Heart right ventricle (tissue), 16 donors: Measurements from ENCODE around the gene NAALADL2. TPM values are rescaled to one million over a fixed set of nuclear protein-coding genes. Genes with fewer than 3 reads are reported as not detected.

Experiments used
- ATAC-seq, 8 donors: fragments of 200-7000 bp; cut with Tn5 transposase; one replicate each; pipeline ENCODE4 v1.9.1; 2020; ENCODE audit warnings: mild to moderate bottlenecking in 8 of 8, moderate library complexity in 8 of 8, moderate number of reproducible peaks in 1 of 8
- DNase-seq, 2 donors: peaks; one replicate each; pipeline ENCODE4 v3.0.0-alpha.2; 2020
- H3K27ac ChIP-seq, 10 donors: fragments of 200-600 bp; sonication (generic) in 2 of 10; one replicate each; pipeline versions ENCODE4 v1.5.0 to v1.8.0; 2020 to 2022; ENCODE audit warnings: mild to moderate bottlenecking in 3 of 10
- H3K27me3 ChIP-seq, 7 donors: fragments of 200-600 bp; one replicate each; pipeline ENCODE4 v1.8.0; 2021 to 2022; ENCODE audit warnings: mild to moderate bottlenecking in 2 of 7
- H3K36me3 ChIP-seq, 9 donors: fragments of 200-600 bp; sonication (generic) in 1 of 9; one replicate each; pipeline versions ENCODE4 v1.5.0 to v1.8.0; 2020 to 2022; ENCODE audit warnings: mild to moderate bottlenecking in 2 of 9
- H3K4me1 ChIP-seq, 9 donors: fragments of 200-600 bp; sonication (generic) in 1 of 9; one replicate each; pipeline versions ENCODE4 v1.5.0 to v1.8.0; 2020 to 2022; ENCODE audit warnings: mild to moderate bottlenecking in 4 of 9
- H3K4me3 ChIP-seq, 10 donors: fragments of 200-600 bp; sonication (generic) in 2 of 10; one replicate each; pipeline versions ENCODE4 v1.5.0 to v1.8.0; 2020 to 2022; ENCODE audit warnings: mild to moderate bottlenecking in 7 of 10, moderate library complexity in 2 of 10
- H3K9me3 ChIP-seq, 11 donors: fragments of 200-600 bp in 10 of 11; sonication (generic) in 2 of 11; one replicate each; pipeline versions ENCODE4 v1.5.0 to v1.8.0; 2013 to 2022; ENCODE audit warnings: mild to moderate bottlenecking in 2 of 11, control low read depth in 1 of 11, moderate library complexity in 1 of 11
- WGBS, 2 donors: extraction: QIAGEN DNeasy Blood & Tissue Kit; methylation state at CpG; one replicate each; pipeline ENCODE4 v1.1.7; 2013; ENCODE audit warnings: inconsistent platforms in 1 of 2; 5-methylcytosine and 5-hydroxymethylcytosine counted together
- intact Hi-C, 10 donors: fragments of 100-400 bp; cut with DNase I; formaldehyde crosslinking; loops; one replicate each; pipeline versions ENCODE4 v1.11.1 to v1.14.2; 2022
- polyA plus RNA-seq, 2 donors: library from polyadenylated mRNA; stranded (reverse); fragments of 200-250 nt; gene quantifications; one replicate each; pipeline ENCODE4 v1.2.3, GENCODE V29; 2013
- total RNA-seq, 10 donors: library from RNA; stranded (reverse); fragmentation: NEBNext Ultra II Directional in 3 of 10; extraction: Animal tissue kit (Norgen Biotek cat#: 25700) in 3 of 10; gene quantifications; one replicate each; pipeline versions ENCODE4 v1.2.1 to v1.2.4, GENCODE V29; 2021 to 2023
- TF ChIP-seq, protein P1 (sequence below), 9 donors: fragments of 200-600 bp; sonication (generic) in 2 of 9; IDR thresholded peaks; one replicate each; pipeline versions ENCODE4 v1.5.0 to v1.8.0; 2021 to 2022; ENCODE audit warnings: antibody characterized with exemption in 9 of 9, mild to moderate bottlenecking in 5 of 9, moderate library complexity in 1 of 9
- donor health status: Arrhythmogenic right ventricular cardiomyopathy.
- donor health status: ischemic (EF 13 %, LVEDD 7.1; RV severe dilation, severe dysfunction).
- donor health status: healthy with polysubstance abuse.
- donor health status: DM: no; HTN: yes; CAD: no.
- donor health status: DM: no; HTN: no; CAD: no.
- donor health status: ischemic (EF 25% LVEDD 6.9; RV normal size, moderate dysfunction).
- donor health status: ischemic (EF 25% LVEDD 5.7; RV mildly dilated, moderate dysfunction).
- donor health status: healthy.
- donor health status: DM: yes; HTN: yes; CAD: no.
- donor health status: Ischemic cardiomyopathy.
- donor health status: ischemic (EF 35%, LVEDD 5.7; RV mildly dilated, moderate dysfunction).
- donor health status: nonischemic (EF 11% LVEDD 7.7; RV severe dilation, severe dysfunction).
- donor health status: DM: yes; HTN: yes; CAD: no.
- donor health status: PGD.
- donor health status: ischemic (EF 29% LVEDD 5.4; RV normal size, mild dysfunction).
- donor health status: nonischemic (EF 23%, LVEDD 6.1; RV moderate dilation, normal function).

Gene NAALADL2
- total and polyA plus RNA-seq, 12 donors: 0.36 to 11.9 (median 5.2) TPM

DNA sequence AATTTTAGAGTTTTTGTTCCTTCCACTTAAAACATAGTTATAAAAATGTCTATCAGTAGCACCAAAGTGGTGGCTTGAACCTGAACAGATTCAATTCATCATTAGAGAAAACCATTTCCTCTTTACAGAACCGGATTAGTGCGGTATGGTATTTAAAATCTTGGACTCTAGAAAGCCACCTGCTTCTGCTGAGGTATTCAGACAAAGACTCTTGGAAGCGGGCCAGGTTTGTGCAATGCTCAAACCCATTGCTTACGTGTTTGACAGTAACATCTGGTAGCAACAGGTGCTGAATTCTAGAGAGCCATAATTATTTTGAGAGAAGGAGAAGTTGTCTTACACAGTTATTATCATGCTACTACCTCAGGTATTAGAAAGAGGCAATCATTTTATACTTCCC lies 290.5 kb downstream of the NAALADL2 start:
- WGBS, 2 donors: 62 to 68% methylated on average over 4 of the region's 4 CpGs
- H3K27ac ChIP-seq: no peak overlapping the region
- no peak for ATAC-seq
- intact Hi-C loops: loop anchor here in 1 of 10 donors (10.0 kb wide), 1 partner anchor 55 kb away; no protein-coding TSS in a partner anchor
- no peaks in the 10 kb centered on the region for H3K27me3 ChIP-seq
- no peak for DNase-seq
- TF ChIP-seq, protein P1, sequence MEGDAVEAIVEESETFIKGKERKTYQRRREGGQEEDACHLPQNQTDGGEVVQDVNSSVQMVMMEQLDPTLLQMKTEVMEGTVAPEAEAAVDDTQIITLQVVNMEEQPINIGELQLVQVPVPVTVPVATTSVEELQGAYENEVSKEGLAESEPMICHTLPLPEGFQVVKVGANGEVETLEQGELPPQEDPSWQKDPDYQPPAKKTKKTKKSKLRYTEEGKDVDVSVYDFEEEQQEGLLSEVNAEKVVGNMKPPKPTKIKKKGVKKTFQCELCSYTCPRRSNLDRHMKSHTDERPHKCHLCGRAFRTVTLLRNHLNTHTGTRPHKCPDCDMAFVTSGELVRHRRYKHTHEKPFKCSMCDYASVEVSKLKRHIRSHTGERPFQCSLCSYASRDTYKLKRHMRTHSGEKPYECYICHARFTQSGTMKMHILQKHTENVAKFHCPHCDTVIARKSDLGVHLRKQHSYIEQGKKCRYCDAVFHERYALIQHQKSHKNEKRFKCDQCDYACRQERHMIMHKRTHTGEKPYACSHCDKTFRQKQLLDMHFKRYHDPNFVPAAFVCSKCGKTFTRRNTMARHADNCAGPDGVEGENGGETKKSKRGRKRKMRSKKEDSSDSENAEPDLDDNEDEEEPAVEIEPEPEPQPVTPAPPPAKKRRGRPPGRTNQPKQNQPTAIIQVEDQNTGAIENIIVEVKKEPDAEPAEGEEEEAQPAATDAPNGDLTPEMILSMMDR (IDR thresholded peaks at IDR 0.05): no peak
- no peaks in the 10 kb centered on the region for H3K4me1 ChIP-seq
- no peaks in the 10 kb centered on the region for H3K36me3 ChIP-seq
- no peak overlapping the region for H3K4me3 ChIP-seq
- no peaks in the 10 kb centered on the region for H3K9me3 ChIP-seq

- no peak overlapping the region for H3K4me3 ChIP-seq
- ATAC-seq: no peak
Observed at GRCh38 chr3:175150812-175151401, 291.8 kb downstream of the NAALADL2 start.

DNA sequence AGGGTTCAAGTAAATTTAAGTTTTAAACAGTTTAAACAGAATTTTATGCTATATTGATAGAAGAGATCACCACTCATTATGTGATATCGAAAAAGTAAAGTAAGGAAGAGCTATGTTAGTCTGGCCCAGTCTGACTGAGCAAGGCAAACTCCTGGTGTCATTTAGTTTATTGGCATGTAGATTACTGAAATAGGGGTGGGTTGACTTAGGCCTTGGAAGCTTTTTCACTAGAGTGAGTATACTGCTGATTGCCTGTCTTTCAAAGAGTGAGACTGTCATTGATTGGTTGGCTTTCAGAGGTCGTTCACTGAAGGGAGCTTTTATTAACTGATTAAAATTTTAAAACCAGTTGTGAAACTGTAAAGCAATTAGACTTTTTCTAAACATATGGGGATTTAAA lies 294.5 kb downstream of the NAALADL2 start:
- no peaks in the 10 kb centered on the region for H3K4me1 ChIP-seq
- H3K4me3 ChIP-seq: no peak overlapping the region
- intact Hi-C loops: loop anchor here in 1 of 10 donors (10.0 kb wide), 1 partner anchor 59 kb away; no protein-coding TSS in a partner anchor
- no peaks in the 10 kb centered on the region for H3K27me3 ChIP-seq
- ATAC-seq: no peak
- no peak for DNase-seq
- H3K36me3 ChIP-seq: no peaks in the 10 kb centered on the region
- WGBS, 2 donors: 91 to 94% methylated on average over 2 of the region's 2 CpGs
- TF ChIP-seq, protein P1 (IDR thresholded peaks at IDR 0.05): no peak
- H3K9me3 ChIP-seq: no peaks in the 10 kb centered on the region
- H3K27ac ChIP-seq: no peak overlapping the region

More at GRCh38 chr3:175150812-175151401, 291.8 kb downstream of the NAALADL2 start:
- DNase-seq: no peak
- Histone ChIP-seq H3K27me3 (no peaks in the 10 kb centered on the region), H3K9me3 (no peaks in the 10 kb centered on the region), H3K36me3 (no peaks in the 10 kb centered on the region), H3K27ac (no peak overlapping the region), H3K4me1 (no peaks in the 10 kb centered on the region)
- TF ChIP-seq, protein P1 (IDR thresholded peaks at IDR 0.05): no peak
- 90% methylated on average over 4 of the region's 4 CpGs for WGBS, 2 donors
- intact Hi-C loops: loop anchor here in 1 of 10 donors (10.0 kb wide), 1 partner anchor 56 kb away; no protein-coding TSS in a partner anchor

DNA sequence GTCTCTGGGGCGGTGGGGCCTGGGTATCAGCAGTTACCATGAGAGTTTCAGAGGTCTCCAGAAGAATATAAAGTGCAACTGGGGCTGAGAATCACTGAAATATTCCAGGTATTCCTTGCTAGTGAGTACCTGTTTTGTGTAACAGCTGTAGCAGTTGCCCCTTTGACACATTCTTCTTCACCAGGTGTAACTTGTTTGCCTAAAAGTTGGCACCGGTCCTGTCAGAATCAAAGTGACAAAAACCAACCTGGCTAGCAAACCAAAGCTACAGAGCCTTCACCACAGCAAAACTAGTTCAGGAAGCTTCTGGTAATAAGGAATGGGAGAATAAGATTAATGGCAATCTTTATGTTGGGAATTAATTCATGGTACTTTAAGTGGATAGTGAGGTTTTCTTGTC lies 296.0 kb downstream of the NAALADL2 start:
- no peaks in the 10 kb centered on the region for H3K36me3 ChIP-seq
- H3K27me3 ChIP-seq: no peaks in the 10 kb centered on the region
- ATAC-seq: no peak
- 89 to 98% methylated on average over 2 of the region's 2 CpGs for WGBS, 2 donors
- no peak overlapping the region for H3K27ac ChIP-seq
- H3K4me3 ChIP-seq: no peak overlapping the region
- TF ChIP-seq, protein P1 (IDR thresholded peaks at IDR 0.05): no peak
- no peak for DNase-seq
- intact Hi-C loops: loop anchor here in 1 of 10 donors (10.0 kb wide), 1 partner anchor 60 kb away; no protein-coding TSS in a partner anchor
- no peaks in the 10 kb centered on the region for H3K9me3 ChIP-seq
- H3K4me1 ChIP-seq: no peaks in the 10 kb centered on the region
